PC-3 (cell line): ENCODE data around the gene MMP24OS.

Experiments used
- EZH2 ChIP-seq: fragments of 300-600 bp; sonication (generic); IDR thresholded peaks from one replicate; pipeline ENCODE4 v1.6.1; 2017; ENCODE audit warnings: antibody characterized with exemption, mild to moderate bottlenecking, low read length; ENCODE audit not compliant: unreplicated experiment
- TF ChIP-seq, protein P1 (sequence below): fragments of 300-600 bp; sonication (generic); conservative IDR thresholded peaks from 2 replicates; pipeline ENCODE4 v1.5.1; 2017; ENCODE audit warnings: antibody characterized with exemption, low read depth, mild to moderate bottlenecking, low read length

DNA sequence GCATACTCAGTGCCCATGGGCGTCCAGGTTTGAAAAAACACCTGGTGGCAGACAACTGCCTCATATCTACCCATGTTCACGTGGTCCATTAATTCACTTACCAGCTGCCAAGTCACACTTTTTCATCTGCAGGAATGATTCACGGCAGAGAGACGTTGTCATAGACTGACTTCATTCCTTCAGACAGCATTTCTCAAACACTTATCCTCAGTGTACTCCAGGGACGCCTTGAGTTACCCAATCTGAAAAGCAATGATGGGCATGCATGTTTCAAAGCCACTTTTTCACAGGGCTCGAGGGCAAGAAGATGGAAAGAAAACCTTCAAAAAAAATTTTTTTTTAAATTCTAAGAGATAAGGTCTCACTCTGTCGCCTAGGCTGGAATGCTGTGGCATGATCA lies 6.0 kb downstream of the MMP24OS start:
- TF ChIP-seq, protein P1, sequence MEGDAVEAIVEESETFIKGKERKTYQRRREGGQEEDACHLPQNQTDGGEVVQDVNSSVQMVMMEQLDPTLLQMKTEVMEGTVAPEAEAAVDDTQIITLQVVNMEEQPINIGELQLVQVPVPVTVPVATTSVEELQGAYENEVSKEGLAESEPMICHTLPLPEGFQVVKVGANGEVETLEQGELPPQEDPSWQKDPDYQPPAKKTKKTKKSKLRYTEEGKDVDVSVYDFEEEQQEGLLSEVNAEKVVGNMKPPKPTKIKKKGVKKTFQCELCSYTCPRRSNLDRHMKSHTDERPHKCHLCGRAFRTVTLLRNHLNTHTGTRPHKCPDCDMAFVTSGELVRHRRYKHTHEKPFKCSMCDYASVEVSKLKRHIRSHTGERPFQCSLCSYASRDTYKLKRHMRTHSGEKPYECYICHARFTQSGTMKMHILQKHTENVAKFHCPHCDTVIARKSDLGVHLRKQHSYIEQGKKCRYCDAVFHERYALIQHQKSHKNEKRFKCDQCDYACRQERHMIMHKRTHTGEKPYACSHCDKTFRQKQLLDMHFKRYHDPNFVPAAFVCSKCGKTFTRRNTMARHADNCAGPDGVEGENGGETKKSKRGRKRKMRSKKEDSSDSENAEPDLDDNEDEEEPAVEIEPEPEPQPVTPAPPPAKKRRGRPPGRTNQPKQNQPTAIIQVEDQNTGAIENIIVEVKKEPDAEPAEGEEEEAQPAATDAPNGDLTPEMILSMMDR: no peak
- no peak for TF ChIP-seq EZH2
